K562 (cell line): ENCODE data around the gene PPP1R12B. TPM values are rescaled to one million over a fixed set of nuclear protein-coding genes. Genes with fewer than 3 reads are reported as not detected.

Experiments used
- CTCF ChIP-seq, 3 experiments: IDR thresholded peaks in 2 of 3; conservative IDR thresholded peaks in 1 of 3; 2 replicates each; pipeline ENCODE4 v1.5.1; 2011 to 2012; ENCODE audit warnings: low read length in 3 of 3, mild to moderate bottlenecking in 3 of 3, control low read depth in 2 of 3, improper control_type of control experiment in 1 of 3, inconsistent platforms in 1 of 3, low read depth in 1 of 3, mixed read lengths in 1 of 3, moderate library complexity in 1 of 3; ENCODE audit not compliant: insufficient read depth in 2 of 3
- ERF ChIP-seq: fragments of 450-650 bp; formaldehyde crosslinking; IDR thresholded peaks from 2 replicates; pipeline ENCODE4 v1.4.0; 2020; ENCODE audit warnings: mild to moderate bottlenecking, mixed read lengths
- ESRRA ChIP-seq: fragments of 450-650 bp; IDR thresholded peaks from 2 replicates; pipeline ENCODE4 v1.6.1; 2014; ENCODE audit warnings: low read depth, mild to moderate bottlenecking, moderate library complexity, borderline replicate concordance
- HDAC8 ChIP-seq: fragments of 450-650 bp; IDR thresholded peaks from 2 replicates; pipeline ENCODE4 v1.6.1; 2016; ENCODE audit warnings: mild to moderate bottlenecking, missing genetic modification characterization, moderate library complexity, missing compliant biosample characterization
- HMGXB4 ChIP-seq: sonication (generic); formaldehyde crosslinking; IDR thresholded peaks from 2 replicates; pipeline ENCODE4 v1.8.1; 2023; ENCODE audit warnings: mild to moderate bottlenecking, missing genetic modification reagents
- HNRNPK ChIP-seq: fragments of 200-400 bp; formaldehyde crosslinking; IDR thresholded peaks from one replicate; pipeline ENCODE4 v1.6.1; 2018; ENCODE audit warnings: mild to moderate bottlenecking, low read depth, low read length; ENCODE audit not compliant: poor library complexity, severe bottlenecking
- HNRNPUL1 ChIP-seq: fragments of 200-400 bp; formaldehyde crosslinking; IDR thresholded peaks from 2 replicates; pipeline ENCODE4 v1.6.1; 2017; ENCODE audit warnings: low read length
- L3MBTL2 ChIP-seq: fragments of 450-650 bp; IDR thresholded peaks from 2 replicates; pipeline ENCODE4 v1.6.1; 2016; ENCODE audit warnings: mild to moderate bottlenecking, moderate library complexity
- MTA3 ChIP-seq: fragments of 450-650 bp; formaldehyde crosslinking; IDR thresholded peaks from 2 replicates; pipeline ENCODE4 v1.6.1; 2017; ENCODE audit warnings: mild to moderate bottlenecking, borderline replicate concordance
- PTBP1 ChIP-seq: fragments of 200-400 bp; formaldehyde crosslinking; IDR thresholded peaks from 2 replicates; pipeline ENCODE4 v1.6.1; 2017; ENCODE audit warnings: low read depth, low read length
- RFX1 ChIP-seq: fragments of 450-650 bp; IDR thresholded peaks from 2 replicates; pipeline ENCODE4 v1.6.1; 2016; ENCODE audit warnings: mild to moderate bottlenecking, moderate library complexity
- SP2 ChIP-seq: IDR thresholded peaks from 2 replicates; pipeline ENCODE4 v1.6.1; 2011; ENCODE audit warnings: mild to moderate bottlenecking, low read depth, low read length, moderate library complexity; ENCODE audit not compliant: poor library complexity, severe bottlenecking; ENCODE audit errors: extremely low read depth
- TFAP4 ChIP-seq: sonication (generic); formaldehyde crosslinking; IDR thresholded peaks from 2 replicates; pipeline ENCODE4 v1.8.0; 2022; ENCODE audit warnings: missing genetic modification reagents, mild to moderate bottlenecking, moderate library complexity, borderline replicate concordance
- TRIM24 ChIP-seq, 2 experiments: fragments of 450-650 bp; IDR thresholded peaks; 2 replicates each; pipeline ENCODE4 v1.6.1; 2016
- XRCC3 ChIP-seq: fragments of 450-650 bp; IDR thresholded peaks from 2 replicates; pipeline ENCODE4 v1.6.1; 2017; ENCODE audit warnings: mild to moderate bottlenecking, moderate library complexity
- ZBTB33 ChIP-seq: sonication (generic); formaldehyde crosslinking; IDR thresholded peaks from 2 replicates; pipeline ENCODE4 v1.8.1; 2023; ENCODE audit warnings: mild to moderate bottlenecking, missing genetic modification reagents
- ZNF12 ChIP-seq: sonication (generic); formaldehyde crosslinking; IDR thresholded peaks from 2 replicates; pipeline ENCODE4 v1.4.0; 2020; ENCODE audit warnings: mild to moderate bottlenecking, missing genetic modification reagents
- ZNF143 ChIP-seq: sonication (generic); formaldehyde crosslinking; IDR thresholded peaks from 2 replicates; pipeline ENCODE4 v1.9.0; 2022; ENCODE audit warnings: mild to moderate bottlenecking, missing genetic modification reagents
- ZNF253 ChIP-seq: fragments of 250-450 bp; sonication (Bioruptor Pico); conservative IDR thresholded peaks from 2 replicates; pipeline ENCODE4 v1.6.1; 2021; ENCODE audit warnings: mild to moderate bottlenecking
- ZNF655 ChIP-seq: fragments of 250-450 bp; sonication (Bioruptor Pico); IDR thresholded peaks from 2 replicates; pipeline ENCODE4 v1.5.0; 2021
- polyA plus RNA-seq, 8 experiments: library from polyadenylated mRNA; depleted of rRNA in 4 of 8; stranded (reverse) in 5 of 8; unstranded in 3 of 8; fragments of >200 nt; fragmentation: Nextera tagmentation in 2 of 8; fragmentation: Illumina TruSeq in 1 of 8; extraction: Ambion mirVana in 2 of 8; extraction: Trizol in 1 of 8; gene quantifications; 2 replicates each; pipeline versions ENCODE4 v1.2.1 to v1.2.3, GENCODE V29; 2011 to 2014; ENCODE audit warnings: inconsistent platforms in 1 of 8, missing spikeins in 1 of 8
- total RNA-seq, 7 experiments: library from RNA; depleted of rRNA in 6 of 7; stranded (reverse); fragments of >200 nt in 6 of 7; fragmentation: Illumina TruSeq in 2 of 7; extraction: Trizol in 2 of 7; gene quantifications; 2 replicates each; pipeline versions ENCODE4 v1.2.1 to v1.2.3, GENCODE V29; 2011 to 2021; ENCODE audit warnings: low replicate concordance in 1 of 7

Gene PPP1R12B
- total and polyA plus RNA-seq, 9 of the 15 experiments (the other 6 are each of a cell fraction or from before 2014, with no cell fraction given): 0.73 to 16.9 (median 13.6) TPM

- TF ChIP-seq ZNF655 (no peak), ZBTB33 (CRISPR knock-in tag) (peak; percentile 38; the same call in 1 of the 2 replicates), TFAP4 (CRISPR knock-in tag) (peak; percentile 77), ZNF253 (no peak), ESRRA (peak; percentile 97), HNRNPUL1 (no peak), SP2 (no peak), MTA3 (peak; percentile 80), ERF (CRISPR knock-in tag) (peak; percentile 78; the same call in 1 of the 2 replicates), ZNF143 (CRISPR knock-in tag) (peak; percentile 98), ZNF12 (CRISPR knock-in tag) (peak; percentile 84; the same call in 1 of the 2 replicates), HMGXB4 (CRISPR knock-in tag) (peak; percentile 68; the same call in 1 of the 2 replicates), PTBP1 (no peak), HNRNPK (no peak), RFX1 (no peak), TRIM24 (IDR thresholded peaks at IDR 0.05) (no peak), XRCC3 (no peak), L3MBTL2 (peak; percentile 85), HDAC8 (tag) (peak; percentile 15; the same call in 1 of the 2 replicates), CTCF (IDR thresholded peaks at IDR 0.05 in 2 of 3, conservative IDR thresholded peaks at IDR 0.05 in 1 of 3; ENCODE audit: insufficient read depth in 2 of 3, low read depth in 1 of 3, low read length in 3 of 3) (no peak)
Observed at GRCh38 chr1:202348509-202349205, at the start of gene PPP1R12B (continued).
